ENCODE results near the gene CACNG5. TPM values are rescaled to one million over a fixed set of nuclear protein-coding genes. Genes with fewer than 3 reads are reported as not detected.

Gene CACNG5
- total and polyA plus RNA-seq, 12 donors = not detected

DNA sequence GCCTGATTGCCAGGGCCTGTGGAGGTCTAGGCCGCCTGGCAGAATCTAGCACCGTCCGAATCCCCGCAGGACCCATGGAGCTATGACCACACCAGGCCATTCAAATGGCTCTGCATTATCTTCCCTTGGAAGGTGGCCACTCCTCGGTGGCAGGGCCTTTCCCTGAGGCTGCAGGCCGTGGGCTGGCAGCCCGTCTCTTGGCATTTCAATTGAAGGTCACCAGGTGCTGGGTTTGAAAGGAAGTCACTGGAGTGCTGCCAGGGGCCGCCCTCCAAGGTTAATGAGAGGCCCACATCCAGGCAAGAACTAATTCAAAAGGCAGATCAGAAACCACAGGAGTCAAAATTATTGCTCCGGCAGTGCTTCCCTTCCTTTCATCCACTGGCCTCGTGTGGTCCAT, 27.7 kb upstream of the CACNG5 start:
- Histone ChIP-seq H3K27ac (no peak overlapping the region), H3K4me1 (no peaks in the 10 kb centered on the region), H3K4me3 (no peak overlapping the region), H3K27me3 (peaks cover 0 to 2% (median 0%) of the 10 kb centered on the region in 7 donors), H3K9me3 (no peaks in the 10 kb centered on the region), H3K36me3 (peaks cover 0 to 5% (median 0%) of the 10 kb centered on the region in 9 donors)
- TF ChIP-seq CTCF (IDR thresholded peaks at IDR 0.05) = no peak
- DNase-seq = no peak
- 65% methylated on average over 10 of the region's 10 CpGs for WGBS, 2 donors
- intact Hi-C loops (cut with DNase I) = no loop called here
- ATAC-seq = no peak

DNA sequence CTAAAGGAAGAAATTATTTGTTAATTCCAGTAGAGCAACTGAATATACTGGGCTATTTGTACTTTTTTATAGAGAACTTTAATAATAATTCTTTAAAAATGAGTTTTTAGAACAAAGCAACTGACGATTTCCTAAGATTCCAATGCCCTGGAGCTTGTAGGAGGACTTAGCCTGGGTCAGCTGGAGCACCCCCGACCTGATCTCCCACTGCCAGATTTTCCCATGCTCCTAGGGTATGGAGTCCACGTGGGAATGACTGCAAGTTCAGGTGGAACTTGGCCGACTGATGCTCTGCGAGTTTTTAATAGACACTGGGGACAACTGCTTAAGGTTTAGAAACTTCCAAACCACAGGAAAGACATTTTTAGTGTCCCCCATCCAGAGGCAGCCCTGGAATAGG, 25.5 kb upstream of the CACNG5 start:
- H3K4me1 ChIP-seq = no peaks in the 10 kb centered on the region
- no peaks in the 10 kb centered on the region for H3K9me3 ChIP-seq
- H3K27me3 ChIP-seq = peaks cover 0 to 7% (median 0%) of the 10 kb centered on the region in 7 donors
- DNase-seq (no peak), ATAC-seq (no peak)
- WGBS, 2 donors = 88 to 89% methylated on average over 5 of the region's 5 CpGs
- H3K4me3 ChIP-seq = no peak overlapping the region
- no peak for TF ChIP-seq CTCF (IDR thresholded peaks at IDR 0.05)
- H3K36me3 ChIP-seq = no peaks in the 10 kb centered on the region
- intact Hi-C loops (cut with DNase I) = no loop called here
- no peak overlapping the region for H3K27ac ChIP-seq

- H3K4me1 ChIP-seq = no peaks in the 10 kb centered on the region
- no peak for TF ChIP-seq CTCF (IDR thresholded peaks at IDR 0.05)
- ATAC-seq = no peak
- H3K9me3 ChIP-seq = no peaks in the 10 kb centered on the region
- H3K36me3 ChIP-seq = no peaks in the 10 kb centered on the region
- intact Hi-C loops (cut with DNase I) = no loop called here
- no peak overlapping the region for H3K4me3 ChIP-seq
- 92 to 93% methylated on average over 12 of the region's 12 CpGs for WGBS, 2 donors
- peaks cover 0 to 7% (median 0%) of the 10 kb centered on the region in 7 donors for H3K27me3 ChIP-seq
- DNase-seq = no peak
- no peak overlapping the region for H3K27ac ChIP-seq
Measured at GRCh38 chr17:66810951-66811682, 23.8 kb upstream of the CACNG5 start.

DNA sequence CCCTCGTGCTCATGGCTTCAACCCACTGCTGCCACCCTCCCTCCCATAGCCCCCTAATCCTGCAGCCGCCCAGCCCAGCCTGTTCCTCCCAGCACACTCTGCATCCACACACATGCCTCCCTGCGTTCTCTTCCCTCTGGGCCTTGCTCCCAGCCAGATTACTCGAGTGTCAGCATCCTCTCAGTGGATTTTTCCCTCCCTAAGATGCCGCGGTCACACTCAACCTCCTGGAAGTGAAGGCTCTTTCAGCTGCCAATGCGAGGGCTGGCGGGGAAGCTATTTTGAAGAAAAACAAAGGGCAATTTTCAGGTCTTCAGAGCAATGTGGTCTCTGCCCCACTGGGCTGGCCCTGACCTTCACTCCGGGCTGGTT, 23.2 kb upstream of the CACNG5 start:
- no peak for DNase-seq
- Histone ChIP-seq H3K27me3 (peaks cover 0 to 7% (median 0%) of the 10 kb centered on the region in 7 donors), H3K4me3 (no peak overlapping the region), H3K36me3 (no peaks in the 10 kb centered on the region), H3K4me1 (no peaks in the 10 kb centered on the region), H3K27ac (no peak overlapping the region), H3K9me3 (no peaks in the 10 kb centered on the region)
- no peak for TF ChIP-seq CTCF (IDR thresholded peaks at IDR 0.05)
- 77 to 80% methylated on average over 9 of the region's 9 CpGs for WGBS, 2 donors
- intact Hi-C loops (cut with DNase I) = no loop called here
- ATAC-seq = no peak
